ENCODE measurements around the gene FAM83F.

The FAM83F gene

DNA sequence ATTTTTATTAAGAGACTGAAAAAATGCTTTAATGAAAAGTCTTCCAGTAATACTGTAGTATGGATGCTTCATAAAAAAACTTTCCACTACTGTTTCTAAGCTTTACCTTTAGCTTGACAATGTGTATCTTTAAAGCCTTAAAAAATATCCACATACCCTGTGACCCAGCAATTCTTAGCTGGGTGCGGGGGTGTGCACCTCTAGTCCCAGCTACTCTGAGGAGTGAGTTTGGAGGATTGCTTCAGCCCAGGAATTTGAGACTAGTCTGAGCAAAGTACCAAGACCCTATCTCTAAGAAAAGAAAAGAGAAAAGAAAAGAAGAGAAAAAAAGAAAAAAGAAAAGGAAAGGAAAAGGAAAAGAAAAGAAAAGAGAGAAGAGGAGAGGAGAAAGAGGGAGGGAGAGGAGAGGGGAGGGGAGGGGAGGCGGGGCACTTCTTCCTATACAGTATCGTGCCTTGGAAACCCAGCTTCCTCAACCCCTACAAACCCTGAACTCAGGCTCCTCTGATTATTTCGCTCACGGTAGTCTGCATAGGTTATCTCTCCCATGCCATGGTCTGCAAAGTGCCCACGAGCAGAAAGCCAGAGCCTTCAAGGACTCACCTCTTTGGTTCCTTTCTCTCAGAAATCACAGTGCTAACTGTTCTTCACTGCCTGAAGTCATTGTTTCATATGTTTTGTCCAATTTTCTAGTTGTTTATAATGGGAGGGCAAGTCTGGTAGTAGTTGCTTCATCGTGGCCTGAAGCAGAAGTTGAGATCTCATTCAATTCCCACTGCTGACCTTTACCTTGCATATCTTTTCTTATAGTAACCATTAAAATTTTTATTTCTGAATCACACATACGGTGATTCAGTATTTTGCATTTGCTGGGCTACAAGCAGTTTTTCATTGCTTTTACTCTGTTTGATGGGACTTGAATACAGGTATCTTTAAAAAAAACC, 82.2 kb downstream of the FAM83F start:
- no peak for DNase-seq

DNA sequence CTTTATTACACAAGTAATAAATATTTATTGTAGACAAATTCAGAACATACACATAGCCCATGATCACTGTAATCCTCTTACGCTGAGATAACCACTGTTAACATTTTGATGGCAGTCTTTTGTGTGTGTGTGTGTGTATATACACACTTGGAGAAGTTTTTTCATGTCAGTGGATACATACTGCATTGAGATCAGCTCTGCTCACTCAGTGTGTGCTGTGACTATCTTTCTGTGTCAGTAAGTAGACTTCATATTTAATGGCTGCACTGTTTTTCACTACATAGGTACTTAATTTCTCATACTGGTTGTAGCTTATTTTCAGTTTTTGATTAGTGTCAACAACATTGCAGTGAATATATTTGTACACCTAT, 82.9 kb downstream of the FAM83F start:
- DNase-seq, result no peak

DNA sequence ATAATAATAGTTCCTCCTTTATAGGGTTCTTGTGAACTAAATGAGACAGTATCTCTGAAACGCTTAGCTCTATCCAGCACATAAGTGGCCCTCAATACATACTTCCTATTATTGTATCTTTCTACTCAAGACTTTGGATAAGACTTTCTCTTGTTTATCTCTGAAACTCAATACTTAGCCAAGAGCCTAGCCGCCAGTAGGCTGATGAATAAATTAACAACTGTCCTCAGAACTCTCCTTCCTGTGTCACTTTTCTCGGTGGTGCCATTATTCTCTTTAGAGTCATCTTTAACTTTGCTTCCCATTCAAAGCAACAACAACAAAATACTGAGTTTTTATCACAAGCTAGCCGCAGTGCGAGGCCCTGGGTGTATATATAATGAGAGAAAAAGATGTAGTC, 86.9 kb downstream of the FAM83F start:
- DNase-seq, result no peak

DNA sequence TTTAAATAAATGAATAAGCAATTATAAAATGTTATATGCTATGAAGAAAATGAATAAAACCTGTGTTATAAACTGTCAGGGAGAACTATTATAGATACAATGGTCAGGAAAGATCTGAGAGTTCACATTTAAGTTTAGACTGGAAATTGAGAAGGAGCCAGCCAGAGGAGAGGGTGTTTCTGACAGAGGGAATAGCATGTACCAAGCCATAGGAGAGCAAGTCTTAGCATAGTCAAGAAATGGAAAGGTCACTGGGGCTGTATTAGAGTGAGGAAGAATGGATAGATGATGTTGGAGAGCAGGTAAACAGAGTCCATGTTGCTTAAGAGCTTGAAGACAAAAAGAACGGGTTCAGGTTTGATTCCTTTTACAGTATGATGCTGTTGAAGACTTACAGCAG, 87.4 kb downstream of the FAM83F start:
- no peak for DNase-seq

DNA sequence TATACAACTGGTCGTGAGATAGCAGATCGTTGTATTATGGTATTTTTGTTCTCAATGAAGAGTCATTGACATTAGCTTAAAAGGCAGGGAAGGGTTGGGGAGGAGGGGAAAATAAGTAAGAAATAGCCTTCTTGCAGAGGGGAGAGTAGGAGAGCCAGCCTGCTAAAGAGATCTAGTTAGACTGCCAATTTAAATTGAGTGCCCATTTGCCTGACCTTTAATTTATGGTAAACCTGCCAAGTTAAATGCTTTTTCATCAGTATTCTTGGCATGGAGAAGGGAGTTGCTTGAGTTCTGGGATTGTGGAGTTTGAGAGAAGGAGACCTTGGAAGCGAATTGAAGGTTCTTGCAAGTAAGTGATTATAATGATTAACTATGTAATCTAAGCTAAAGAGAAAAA, 89.0 kb downstream of the FAM83F start:
- no peak for DNase-seq

DNA sequence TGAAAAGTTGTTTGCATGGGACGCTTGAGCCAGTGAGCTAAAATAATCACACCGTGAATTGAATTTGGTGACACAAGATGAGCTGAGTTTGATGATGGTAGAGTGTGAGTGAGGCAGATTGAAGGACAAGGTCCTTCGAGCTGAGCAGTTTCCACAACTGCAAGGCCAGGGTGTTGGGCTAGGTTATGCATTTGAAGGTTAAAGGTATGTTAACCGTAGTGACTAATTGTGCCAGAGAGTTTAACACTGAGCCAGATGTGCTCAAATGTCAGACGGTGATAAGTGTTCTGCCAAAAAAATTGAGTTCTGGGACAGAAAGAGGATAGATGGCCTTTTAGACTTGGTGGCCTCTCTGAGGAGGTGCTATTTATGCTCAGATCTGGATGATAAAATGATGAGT, 89.5 kb downstream of the FAM83F start:
- DNase-seq, result no peak

DNA sequence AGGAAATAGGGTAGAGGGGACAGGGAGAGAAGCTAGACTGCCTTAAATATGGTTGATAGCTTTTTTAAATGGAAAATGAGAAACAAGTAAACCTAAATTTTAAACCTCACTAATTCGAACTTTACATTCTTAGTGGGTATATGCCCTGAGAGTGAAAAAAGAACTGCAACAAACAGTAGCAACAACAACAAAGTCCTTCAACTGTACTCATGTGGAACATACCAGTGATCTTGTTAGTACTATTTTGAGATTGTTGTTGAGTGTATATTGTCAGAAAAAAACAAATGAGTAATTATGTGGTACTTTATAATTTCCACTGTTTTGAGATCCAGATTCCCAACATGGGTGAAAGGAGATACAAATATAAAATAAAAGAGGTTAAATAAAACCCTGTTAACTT, 94.1 kb downstream of the FAM83F start:
- DNase-seq, result no peak

Measured in DMS 273 treated with DMSO at 0.1 percent for 48 hours (cell line).